ENCODE data around the gene ADGRV1.
"Not testable (repeated sequence)": the region's sequence is repeated elsewhere in the genome, so short reads cannot be mapped to it uniquely, and the experiment has no call there.

Gene ADGRV1

DNA sequence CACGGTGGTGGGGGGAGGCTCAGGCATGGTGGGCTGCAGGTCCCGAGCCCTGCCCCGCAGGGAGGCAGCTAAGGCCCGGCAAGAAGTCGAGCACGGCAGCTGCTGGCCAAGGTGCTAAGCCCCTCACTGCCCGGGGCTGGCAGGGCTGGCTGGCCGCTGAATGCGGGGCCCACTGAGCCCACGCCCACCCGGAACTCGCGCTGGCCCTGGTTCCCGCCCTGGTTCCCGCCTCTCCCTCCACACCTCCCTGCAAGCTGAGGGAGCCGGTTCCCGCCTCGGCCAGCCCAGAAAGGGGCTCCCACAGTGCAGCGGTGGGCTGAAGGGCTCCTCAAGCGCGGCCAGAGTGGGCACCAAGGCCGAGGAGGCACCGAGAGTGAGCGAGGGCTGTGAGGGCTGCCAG lies 289.0 kb downstream of the ADGRV1 start:
- not testable (repeated sequence) for H3K36me3 ChIP-seq (ENCODE audit: control insufficient read depth in 5 of 5, insufficient read depth in 5 of 5, low read length in 5 of 5); H3K9ac ChIP-seq (ENCODE audit: low read length in 5 of 5); H3K4me1 ChIP-seq (ENCODE audit: control insufficient read depth in 5 of 5, insufficient read depth in 5 of 5, low read length in 5 of 5); H3K9me3 ChIP-seq (ENCODE audit: control insufficient read depth in 5 of 5, low read length in 5 of 5); H3K27ac ChIP-seq (ENCODE audit: low read depth, low read length); H3K27me3 ChIP-seq (ENCODE audit: control insufficient read depth in 5 of 5, insufficient read depth in 4 of 5, low read length in 5 of 5); H3K4me3 ChIP-seq (ENCODE audit: low read depth in 1 of 5, low read length in 5 of 5)

- H3K4me1 ChIP-seq (ENCODE audit: control insufficient read depth in 5 of 5, insufficient read depth in 5 of 5, low read length in 5 of 5): peaks cover 0 to 8% (median 0%) of the 10 kb centered on the region in 5 donors
- peaks cover 0 to 3% (median 0%) of the 10 kb centered on the region in 5 donors for H3K9me3 ChIP-seq (ENCODE audit: control insufficient read depth in 5 of 5, low read length in 5 of 5)
- no peak overlapping the region for H3K27ac ChIP-seq (ENCODE audit: low read depth, low read length)
- H3K4me3 ChIP-seq (ENCODE audit: low read depth in 1 of 5, low read length in 5 of 5): no peak overlapping the region
- H3K9ac ChIP-seq (ENCODE audit: low read length in 5 of 5): no peak overlapping the region
- no peaks in the 10 kb centered on the region for H3K27me3 ChIP-seq (ENCODE audit: control insufficient read depth in 5 of 5, insufficient read depth in 4 of 5, low read length in 5 of 5)
- no peaks in the 10 kb centered on the region for H3K36me3 ChIP-seq (ENCODE audit: control insufficient read depth in 5 of 5, insufficient read depth in 5 of 5, low read length in 5 of 5)
These were observed 291.3 kb downstream of the ADGRV1 start for GRCh38 chr5:90849939-90850338.

DNA sequence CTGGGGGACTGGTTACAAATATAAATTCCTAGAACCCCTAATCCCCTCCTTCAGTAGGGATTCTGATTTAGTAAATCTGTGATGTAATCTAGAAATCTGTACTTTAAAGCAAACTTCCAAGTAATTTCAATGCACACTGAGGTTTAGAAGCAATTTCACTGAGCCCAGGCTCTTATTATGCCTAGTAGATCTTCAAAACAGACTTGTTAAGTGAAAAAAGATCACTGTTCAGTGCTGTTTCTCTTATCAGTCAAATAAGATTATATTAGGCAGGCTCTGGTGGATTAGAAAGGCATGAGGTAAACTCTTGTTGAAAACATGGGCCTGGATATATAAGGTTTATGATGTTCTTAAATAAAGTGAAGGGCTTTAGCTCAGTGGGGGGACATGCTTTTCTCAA lies 293.9 kb downstream of the ADGRV1 start:
- no peak overlapping the region for H3K9ac ChIP-seq (ENCODE audit: low read length in 5 of 5)
- H3K27ac ChIP-seq (ENCODE audit: low read depth, low read length): no peak overlapping the region
- no peaks in the 10 kb centered on the region for H3K36me3 ChIP-seq (ENCODE audit: control insufficient read depth in 5 of 5, insufficient read depth in 5 of 5, low read length in 5 of 5)
- no peaks in the 10 kb centered on the region for H3K27me3 ChIP-seq (ENCODE audit: control insufficient read depth in 5 of 5, insufficient read depth in 4 of 5, low read length in 5 of 5)
- no peak overlapping the region for H3K4me3 ChIP-seq (ENCODE audit: low read depth in 1 of 5, low read length in 5 of 5)
- H3K9me3 ChIP-seq (ENCODE audit: control insufficient read depth in 5 of 5, low read length in 5 of 5): no peaks in the 10 kb centered on the region
- peaks cover 0 to 8% (median 0%) of the 10 kb centered on the region in 5 donors for H3K4me1 ChIP-seq (ENCODE audit: control insufficient read depth in 5 of 5, insufficient read depth in 5 of 5, low read length in 5 of 5)

- Histone ChIP-seq H3K27ac (ENCODE audit: low read depth, low read length) (no peak overlapping the region), H3K9ac (ENCODE audit: low read length in 5 of 5) (no peak overlapping the region), H3K4me3 (ENCODE audit: low read depth in 1 of 5, low read length in 5 of 5) (no peak overlapping the region)
These were observed 295.2 kb downstream of the ADGRV1 start for GRCh38 chr5:90853750-90854149.

DNA sequence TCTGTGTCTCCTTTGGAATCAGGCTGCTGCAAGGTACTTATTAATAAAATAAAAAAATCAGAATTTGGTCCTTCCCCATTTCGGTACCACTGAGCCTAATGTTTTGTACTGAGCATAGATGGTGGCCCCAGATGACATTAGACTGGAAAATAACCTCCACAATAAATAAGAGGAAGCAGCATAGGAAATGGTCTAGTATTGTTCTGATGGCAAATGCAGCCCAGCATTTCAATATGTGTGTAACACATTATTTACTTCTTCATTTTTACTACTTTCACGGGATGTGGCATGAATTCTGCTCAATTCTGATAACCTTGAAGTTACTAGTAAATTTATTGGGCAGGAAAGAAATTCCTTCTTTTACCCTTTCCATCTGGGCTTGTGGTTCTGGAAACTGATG lies 295.6 kb downstream of the ADGRV1 start:
- Histone ChIP-seq H3K27ac (ENCODE audit: low read depth, low read length) (no peak overlapping the region), H3K4me1 (ENCODE audit: control insufficient read depth in 5 of 5, insufficient read depth in 5 of 5, low read length in 5 of 5) (peaks cover 0 to 8% (median 0%) of the 10 kb centered on the region in 5 donors), H3K4me3 (ENCODE audit: low read depth in 1 of 5, low read length in 5 of 5) (no peak overlapping the region), H3K9me3 (ENCODE audit: control insufficient read depth in 5 of 5, low read length in 5 of 5) (no peaks in the 10 kb centered on the region), H3K9ac (ENCODE audit: low read length in 5 of 5) (no peak overlapping the region), H3K36me3 (ENCODE audit: control insufficient read depth in 5 of 5, insufficient read depth in 5 of 5, low read length in 5 of 5) (no peaks in the 10 kb centered on the region), H3K27me3 (ENCODE audit: control insufficient read depth in 5 of 5, insufficient read depth in 4 of 5, low read length in 5 of 5) (no peaks in the 10 kb centered on the region)

More at GRCh38 chr5:90853750-90854149, 295.2 kb downstream of the ADGRV1 start:
- Histone ChIP-seq H3K27me3 (ENCODE audit: control insufficient read depth in 5 of 5, insufficient read depth in 4 of 5, low read length in 5 of 5) (no peaks in the 10 kb centered on the region), H3K9me3 (ENCODE audit: control insufficient read depth in 5 of 5, low read length in 5 of 5) (no peaks in the 10 kb centered on the region), H3K36me3 (ENCODE audit: control insufficient read depth in 5 of 5, insufficient read depth in 5 of 5, low read length in 5 of 5) (no peaks in the 10 kb centered on the region), H3K4me1 (ENCODE audit: control insufficient read depth in 5 of 5, insufficient read depth in 5 of 5, low read length in 5 of 5) (peaks cover 0 to 8% (median 0%) of the 10 kb centered on the region in 5 donors)

DNA sequence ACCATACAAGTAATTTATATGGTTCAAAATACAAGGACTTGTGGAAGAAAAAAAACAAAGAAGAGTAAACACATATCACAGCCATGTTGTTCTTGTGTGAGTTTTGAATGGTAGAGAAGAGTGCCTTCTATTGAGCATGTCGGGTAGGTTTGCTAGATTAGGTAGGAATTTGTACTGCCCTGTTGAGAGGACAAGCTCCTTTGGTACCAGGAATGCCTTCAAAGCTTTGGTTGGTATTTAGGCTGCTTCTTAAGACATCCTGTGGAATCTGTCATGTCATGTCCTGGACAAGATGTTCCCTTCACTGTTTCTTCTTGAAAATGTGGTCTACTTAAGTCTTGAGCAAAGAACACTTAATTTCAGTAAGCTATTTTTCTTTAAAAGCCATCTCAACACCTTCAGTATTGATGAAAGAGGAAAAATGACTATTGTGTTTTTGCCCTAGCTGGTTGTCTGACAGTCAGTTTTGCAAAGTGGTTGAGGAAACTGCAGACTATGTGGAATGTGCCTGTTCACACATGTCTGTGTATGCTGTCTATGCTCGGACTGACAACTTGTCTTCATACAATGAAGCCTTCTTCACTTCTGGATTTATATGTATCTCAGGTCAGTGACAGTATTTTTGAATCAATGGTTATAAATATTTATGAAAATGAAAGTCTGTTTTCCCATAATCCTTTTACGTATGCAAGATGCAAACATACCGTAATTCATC lies 296.9 kb downstream of the ADGRV1 start:
- Histone ChIP-seq H3K9me3 (ENCODE audit: control insufficient read depth in 5 of 5, low read length in 5 of 5) (no peaks in the 10 kb centered on the region), H3K9ac (ENCODE audit: low read length in 5 of 5) (no peak overlapping the region), H3K27me3 (ENCODE audit: control insufficient read depth in 5 of 5, insufficient read depth in 4 of 5, low read length in 5 of 5) (no peaks in the 10 kb centered on the region), H3K4me3 (ENCODE audit: low read depth in 1 of 5, low read length in 5 of 5) (no peak overlapping the region), H3K36me3 (ENCODE audit: control insufficient read depth in 5 of 5, insufficient read depth in 5 of 5, low read length in 5 of 5) (no peaks in the 10 kb centered on the region), H3K27ac (ENCODE audit: low read depth, low read length) (no peak overlapping the region), H3K4me1 (ENCODE audit: control insufficient read depth in 5 of 5, insufficient read depth in 5 of 5, low read length in 5 of 5) (peaks cover 0 to 8% (median 0%) of the 10 kb centered on the region in 5 donors)

GRCh38 chr5:90861843-90862586 lies 303.4 kb downstream of the ADGRV1 start:
- Histone ChIP-seq H3K27ac (ENCODE audit: low read depth, low read length) (no peak overlapping the region), H3K27me3 (ENCODE audit: control insufficient read depth in 5 of 5, insufficient read depth in 4 of 5, low read length in 5 of 5) (no peaks in the 10 kb centered on the region), H3K4me3 (ENCODE audit: low read depth in 1 of 5, low read length in 5 of 5) (no peak overlapping the region), H3K36me3 (ENCODE audit: control insufficient read depth in 5 of 5, insufficient read depth in 5 of 5, low read length in 5 of 5) (no peaks in the 10 kb centered on the region), H3K9me3 (ENCODE audit: control insufficient read depth in 5 of 5, low read length in 5 of 5) (no peaks in the 10 kb centered on the region), H3K9ac (ENCODE audit: low read length in 5 of 5) (no peak overlapping the region), H3K4me1 (ENCODE audit: control insufficient read depth in 5 of 5, insufficient read depth in 5 of 5, low read length in 5 of 5) (peaks cover 0 to 2% (median 0%) of the 10 kb centered on the region in 5 donors)

DNA sequence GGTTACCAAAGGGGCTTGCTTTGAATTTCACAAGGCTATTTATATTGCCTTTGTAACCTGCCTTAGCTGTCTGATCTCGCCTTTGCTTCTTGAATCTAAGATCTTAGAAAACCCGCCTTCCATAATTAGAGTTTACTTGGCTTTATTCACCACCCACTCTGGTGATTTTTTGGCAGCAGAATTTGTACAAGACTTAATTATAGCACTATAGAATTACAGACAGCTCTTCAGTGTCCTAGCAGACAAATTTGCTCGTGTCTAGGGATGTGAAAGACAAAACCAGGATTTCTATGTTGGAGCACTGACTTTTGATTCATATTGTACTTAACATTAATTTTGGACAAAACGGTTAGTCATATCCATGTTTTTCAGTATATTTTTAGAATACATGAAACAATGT lies 306.6 kb downstream of the ADGRV1 start:
- Histone ChIP-seq H3K4me3 (ENCODE audit: low read depth in 1 of 5, low read length in 5 of 5) (no peak overlapping the region), H3K9ac (ENCODE audit: low read length in 5 of 5) (no peak overlapping the region), H3K27ac (ENCODE audit: low read depth, low read length) (no peak overlapping the region), H3K4me1 (ENCODE audit: control insufficient read depth in 5 of 5, insufficient read depth in 5 of 5, low read length in 5 of 5) (peaks cover 0 to 10% (median 0%) of the 10 kb centered on the region in 5 donors), H3K27me3 (ENCODE audit: control insufficient read depth in 5 of 5, insufficient read depth in 4 of 5, low read length in 5 of 5) (no peaks in the 10 kb centered on the region), H3K9me3 (ENCODE audit: control insufficient read depth in 5 of 5, low read length in 5 of 5) (no peaks in the 10 kb centered on the region), H3K36me3 (ENCODE audit: control insufficient read depth in 5 of 5, insufficient read depth in 5 of 5, low read length in 5 of 5) (no peaks in the 10 kb centered on the region)

GRCh38 chr5:90866333-90866732 lies 307.7 kb downstream of the ADGRV1 start:
- Histone ChIP-seq H3K27ac (ENCODE audit: low read depth, low read length) (no peak overlapping the region), H3K4me3 (ENCODE audit: low read depth in 1 of 5, low read length in 5 of 5) (no peak overlapping the region), H3K4me1 (ENCODE audit: control insufficient read depth in 5 of 5, insufficient read depth in 5 of 5, low read length in 5 of 5) (peaks cover 0 to 11% (median 0%) of the 10 kb centered on the region in 5 donors), H3K9ac (ENCODE audit: low read length in 5 of 5) (no peak overlapping the region), H3K36me3 (ENCODE audit: control insufficient read depth in 5 of 5, insufficient read depth in 5 of 5, low read length in 5 of 5) (no peaks in the 10 kb centered on the region), H3K27me3 (ENCODE audit: control insufficient read depth in 5 of 5, insufficient read depth in 4 of 5, low read length in 5 of 5) (no peaks in the 10 kb centered on the region), H3K9me3 (ENCODE audit: control insufficient read depth in 5 of 5, low read length in 5 of 5) (no peaks in the 10 kb centered on the region)

DNA sequence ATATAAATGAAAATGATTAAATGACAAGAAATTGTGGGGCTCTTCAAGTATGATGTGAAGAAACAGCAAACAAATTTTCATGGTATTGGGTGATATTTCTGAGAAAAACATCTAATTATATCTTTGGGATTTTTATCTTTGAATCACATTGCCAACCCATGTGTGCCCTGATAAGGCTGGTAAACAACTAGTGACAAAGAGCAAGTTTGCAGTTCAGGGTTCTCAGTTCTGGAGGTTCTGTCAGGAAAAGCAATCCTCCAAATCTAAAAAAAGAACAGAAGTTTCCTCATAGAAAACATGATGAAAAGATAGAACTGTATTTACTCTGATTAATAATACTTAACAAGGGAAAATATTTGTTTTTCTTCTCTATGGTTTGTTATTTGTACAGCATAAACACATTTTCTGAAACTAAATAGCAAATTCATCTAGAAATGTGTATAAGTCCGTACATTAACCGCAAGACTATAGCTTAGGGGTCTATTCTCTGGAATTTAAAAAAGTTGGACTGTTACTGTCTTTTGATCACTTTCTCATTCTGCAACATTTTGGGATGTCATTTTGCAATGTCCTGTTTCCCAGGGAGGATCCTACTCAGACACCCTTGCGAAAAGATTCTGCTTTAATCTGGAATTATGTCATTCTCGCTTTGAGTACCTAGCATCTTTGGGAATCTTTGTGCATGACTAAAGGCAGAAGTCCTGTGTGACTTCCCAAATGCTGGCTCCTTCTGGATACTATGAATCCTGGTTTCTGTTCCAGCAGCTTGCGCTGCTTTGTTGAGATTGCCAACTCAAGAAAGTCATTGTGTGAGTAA lies 308.5 kb downstream of the ADGRV1 start:
- Histone ChIP-seq H3K27ac (ENCODE audit: low read depth, low read length) (no peak overlapping the region), H3K4me1 (ENCODE audit: control insufficient read depth in 5 of 5, insufficient read depth in 5 of 5, low read length in 5 of 5) (peaks cover 0 to 19% (median 0%) of the 10 kb centered on the region in 5 donors), H3K27me3 (ENCODE audit: control insufficient read depth in 5 of 5, insufficient read depth in 4 of 5, low read length in 5 of 5) (no peaks in the 10 kb centered on the region), H3K9me3 (ENCODE audit: control insufficient read depth in 5 of 5, low read length in 5 of 5) (no peaks in the 10 kb centered on the region), H3K36me3 (ENCODE audit: control insufficient read depth in 5 of 5, insufficient read depth in 5 of 5, low read length in 5 of 5) (no peaks in the 10 kb centered on the region), H3K4me3 (ENCODE audit: low read depth in 1 of 5, low read length in 5 of 5) (no peak overlapping the region), H3K9ac (ENCODE audit: low read length in 5 of 5) (no peak overlapping the region)
